Heart left ventricle (tissue), 16 donors: ENCODE results near the gene DNAAF5. TPM values are rescaled to one million over a fixed set of nuclear protein-coding genes. Genes with fewer than 3 reads are reported as not detected.

ENCODE experiments used
- ATAC-seq, 4 donors: fragments of 200-7000 bp; cut with Tn5 transposase; one replicate each; pipeline ENCODE4 v1.9.1; 2020 to 2022; ENCODE audit warnings: moderate library complexity in 4 of 4, mild to moderate bottlenecking in 3 of 4, moderate number of reproducible peaks in 1 of 4
- DNase-seq, 5 donors: peaks; one replicate each; pipeline ENCODE4 v3.0.0-alpha.2; 2020
- H3K27ac ChIP-seq, 12 donors: fragments of 200-600 bp; sonication (generic) in 4 of 12; one replicate each; pipeline versions ENCODE4 v1.5.0 to v1.8.0; 2016 to 2022; ENCODE audit warnings: mild to moderate bottlenecking in 2 of 12
- H3K27me3 ChIP-seq, 9 donors: fragments of 200-600 bp; sonication (generic) in 2 of 9; one replicate each; pipeline versions ENCODE4 v1.5.1 to v1.8.0; 2016 to 2022; ENCODE audit warnings: mild to moderate bottlenecking in 3 of 9
- H3K36me3 ChIP-seq, 9 donors: fragments of 200-600 bp; sonication (generic) in 2 of 9; one replicate each; pipeline versions ENCODE4 v1.5.0 to v1.8.0; 2018 to 2022; ENCODE audit warnings: mild to moderate bottlenecking in 2 of 9
- H3K4me1 ChIP-seq, 12 donors: fragments of 200-600 bp; sonication (generic) in 4 of 12; one replicate each; pipeline versions ENCODE4 v1.5.0 to v1.8.0; 2016 to 2022; ENCODE audit warnings: mild to moderate bottlenecking in 3 of 12
- H3K4me3 ChIP-seq, 12 donors: fragments of 200-600 bp; sonication (generic) in 4 of 12; one replicate each; pipeline versions ENCODE4 v1.5.0 to v1.8.0; 2017 to 2022; ENCODE audit warnings: mild to moderate bottlenecking in 9 of 12, moderate library complexity in 4 of 12
- H3K9me3 ChIP-seq, 12 donors: fragments of 200-600 bp; sonication (generic) in 4 of 12; one replicate each; pipeline versions ENCODE4 v1.5.0 to v1.8.0; 2016 to 2022; ENCODE audit warnings: mild to moderate bottlenecking in 1 of 12
- CTCF ChIP-seq, 12 donors: fragments of 200-600 bp; sonication (generic) in 4 of 12; IDR thresholded peaks; one replicate each; pipeline versions ENCODE4 v1.5.0 to v1.8.0; 2018 to 2022; ENCODE audit warnings: antibody characterized with exemption in 12 of 12, mild to moderate bottlenecking in 5 of 12
- POLR2A ChIP-seq, 2 donors: fragments of 450-650 bp; IDR thresholded peaks; one replicate each; pipeline ENCODE4 v1.6.1; 2017; ENCODE audit warnings: antibody characterized with exemption in 2 of 2, mild to moderate bottlenecking in 2 of 2, moderate library complexity in 2 of 2
- WGBS, 4 donors: extraction: QIAGEN DNeasy Blood & Tissue Kit in 2 of 4; methylation state at CpG; one replicate each; pipeline versions ENCODE4 v1.1.5 to v1.1.7; 2013 to 2018; 5-methylcytosine and 5-hydroxymethylcytosine counted together
- intact Hi-C, 10 donors: fragments of 100-400 bp; cut with DNase I; formaldehyde crosslinking; loops; one replicate each; pipeline versions ENCODE4 v1.11.1 to v1.14.2; 2022
- polyA plus RNA-seq, 2 donors: library from polyadenylated mRNA; stranded (reverse); fragments of 200-250 nt; gene quantifications; one replicate each; pipeline ENCODE4 v1.2.3, GENCODE V29; 2013
- total RNA-seq, 9 donors: library from RNA; depleted of rRNA in 2 of 9; stranded (reverse); fragments of >200 nt in 2 of 9; fragmentation: NEBNext Ultra II Directional in 3 of 9; extraction: Animal tissue kit (Norgen Biotek cat#: 25700) in 3 of 9; gene quantifications; one replicate each; pipeline versions ENCODE4 v1.1.0 to v1.2.4, GENCODE V29; 2016 to 2023
- donor health status: ischemic (EF 13 %, LVEDD 7.1; RV severe dilation, severe dysfunction).
- donor health status: healthy with polysubstance abuse.
- donor health status: DM: no; HTN: yes; CAD: no.
- donor health status: DM: no; HTN: no; CAD: no.
- donor health status: ischemic (EF 25% LVEDD 6.9; RV normal size, moderate dysfunction).
- donor health status: ischemic (EF 25% LVEDD 5.7; RV mildly dilated, moderate dysfunction).
- donor health status: healthy.
- donor health status: DM: yes; HTN: yes; CAD: no.
- donor health status: ischemic (EF 35%, LVEDD 5.7; RV mildly dilated, moderate dysfunction).
- donor health status: nonischemic (EF 11% LVEDD 7.7; RV severe dilation, severe dysfunction).
- donor health status: DM: yes; HTN: yes; CAD: no.
- donor health status: PGD.
- donor health status: ischemic (EF 29% LVEDD 5.4; RV normal size, mild dysfunction).
- donor health status: nonischemic (EF 23%, LVEDD 6.1; RV moderate dilation, normal function).

The DNAAF5 gene
- total and polyA plus RNA-seq, 11 donors = 7.2 to 45.8 (median 23.5) TPM

GRCh38 chr7:696426-696811, 30.1 kb upstream of the DNAAF5 start:
- no peaks in the 10 kb centered on the region for H3K36me3 ChIP-seq
- H3K9me3 ChIP-seq = no peaks in the 10 kb centered on the region
- H3K27ac ChIP-seq = peak overlapping the region in 3 of 12 donors; percentile 40 to 67 (median 49)
- intact Hi-C loops = no loop called here
- no peak for ATAC-seq
- no peaks in the 10 kb centered on the region for H3K27me3 ChIP-seq
- TF ChIP-seq POLR2A (IDR thresholded peaks at IDR 0.05) = no peak
- TF ChIP-seq CTCF (IDR thresholded peaks at IDR 0.05) = no peak
- no peak overlapping the region for H3K4me3 ChIP-seq
- peaks cover 0 to 25% (median 14%) of the 10 kb centered on the region in 12 donors for H3K4me1 ChIP-seq
- 66 to 83% (median 80%) methylated on average over 9 of the region's 9 CpGs for WGBS, 4 donors
- DNase-seq = peak in 1 of 5 donors; percentile 26

- WGBS, 4 donors = 58 to 77% (median 66%) methylated on average over 20 to 29 of the region's 29 CpGs
- Histone ChIP-seq H3K4me1 (peaks cover 0 to 25% (median 14%) of the 10 kb centered on the region in 12 donors), H3K9me3 (no peaks in the 10 kb centered on the region), H3K27ac (peak overlapping the region in 8 of 12 donors; percentile 14 to 67 (median 44)), H3K27me3 (no peaks in the 10 kb centered on the region), H3K4me3 (no peak overlapping the region), H3K36me3 (no peaks in the 10 kb centered on the region)
- TF ChIP-seq POLR2A (IDR thresholded peaks at IDR 0.05) = no peak
- no peak for TF ChIP-seq CTCF (IDR thresholded peaks at IDR 0.05)
- intact Hi-C loops = no loop called here
- ATAC-seq (peak in 3 of 4 donors; percentile 24 to 56 (median 43)), DNase-seq (peak in 2 of 5 donors; percentile 21 to 56)
Measured at GRCh38 chr7:696812-697551, 29.5 kb upstream of the DNAAF5 start.

GRCh38 chr7:698515-699475, 27.7 kb upstream of the DNAAF5 start:
- H3K27ac ChIP-seq = peak overlapping the region in 2 of 12 donors; percentile 17 to 28
- WGBS, 4 donors = 68 to 80% (median 73%) methylated on average over 22 to 23 of the region's 23 CpGs

More at GRCh38 chr7:698515-699475, 27.7 kb upstream of the DNAAF5 start:
- Histone ChIP-seq H3K9me3 (peaks cover 0 to 14% (median 6%) of the 10 kb centered on the region in 12 donors), H3K4me1 (peaks cover 0 to 25% (median 14%) of the 10 kb centered on the region in 12 donors), H3K4me3 (no peak overlapping the region), H3K36me3 (no peaks in the 10 kb centered on the region), H3K27me3 (no peaks in the 10 kb centered on the region)
- DNase-seq (peak in 1 of 5 donors; percentile 38), ATAC-seq (peak in 3 of 4 donors; percentile 46 to 77 (median 70))
- TF ChIP-seq CTCF (IDR thresholded peaks at IDR 0.05) (no peak), POLR2A (IDR thresholded peaks at IDR 0.05) (no peak)
- intact Hi-C loops = no loop called here
